ENCODE measurements around the gene PTPRD.

PTPRD gene

GRCh38 chr9:8871796-8872445 lies 1740.9 kb downstream of the PTPRD start:
- TF ChIP-seq CTCF (IDR thresholded peaks at IDR 0.05; ENCODE audit: low read depth, low read length): no peak

GRCh38 chr9:8871396-8871795 lies 1741.4 kb downstream of the PTPRD start:
- no peak overlapping the region for H3K4me3 ChIP-seq (ENCODE audit: low read depth, low read length)
- TF ChIP-seq CTCF (IDR thresholded peaks at IDR 0.05; ENCODE audit: low read depth, low read length): no peak

More at GRCh38 chr9:8871796-8872445, 1740.9 kb downstream of the PTPRD start:
- H3K4me3 ChIP-seq (ENCODE audit: low read depth, low read length): no peak overlapping the region

GRCh38 chr9:8869812-8870211 lies 1743.0 kb downstream of the PTPRD start:
- no peak overlapping the region for H3K4me3 ChIP-seq (ENCODE audit: low read depth, low read length)
- TF ChIP-seq CTCF (IDR thresholded peaks at IDR 0.05; ENCODE audit: low read depth, low read length): no peak

GRCh38 chr9:8868632-8869031 lies 1744.2 kb downstream of the PTPRD start:
- TF ChIP-seq CTCF (IDR thresholded peaks at IDR 0.05; ENCODE audit: low read depth, low read length): no peak

DNA sequence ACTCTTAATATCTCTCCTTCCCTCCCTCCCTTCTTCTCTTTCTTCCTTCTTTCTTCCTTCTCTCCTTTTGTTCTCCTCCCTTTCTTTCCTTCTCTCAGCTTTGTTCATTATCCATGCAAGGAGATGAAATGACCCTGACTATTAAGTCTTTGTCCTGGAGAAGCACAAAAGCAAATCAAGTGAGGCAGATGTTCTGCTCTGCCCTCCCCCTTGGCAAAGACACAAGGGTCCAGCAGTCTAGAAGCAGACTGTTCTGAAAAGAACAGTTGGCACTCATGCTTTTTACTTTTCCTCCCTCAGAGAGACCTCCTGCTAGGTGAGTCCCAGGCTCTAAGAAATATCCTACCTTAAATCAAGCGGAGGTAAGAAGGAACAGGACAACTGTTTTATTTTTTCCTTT lies 1745.7 kb downstream of the PTPRD start:
- H3K4me3 ChIP-seq (ENCODE audit: low read depth, low read length): no peak overlapping the region
- no peak for TF ChIP-seq CTCF (IDR thresholded peaks at IDR 0.05; ENCODE audit: low read depth, low read length)

More at GRCh38 chr9:8868632-8869031, 1744.2 kb downstream of the PTPRD start:
- H3K4me3 ChIP-seq (ENCODE audit: low read depth, low read length): no peak overlapping the region

- no peak for TF ChIP-seq CTCF (IDR thresholded peaks at IDR 0.05; ENCODE audit: low read depth, low read length)
- no peak overlapping the region for H3K4me3 ChIP-seq (ENCODE audit: low read depth, low read length)
These were observed 1748.3 kb downstream of the PTPRD start for GRCh38 chr9:8864545-8864896.

GRCh38 chr9:8863886-8864544 lies 1748.8 kb downstream of the PTPRD start:
- TF ChIP-seq CTCF (IDR thresholded peaks at IDR 0.05; ENCODE audit: low read depth, low read length): no peak
- no peak overlapping the region for H3K4me3 ChIP-seq (ENCODE audit: low read depth, low read length)
